GM21367 (cell line): Measurements from ENCODE around the gene UBXN10.

Experiments used
- ATAC-seq: cut with Tn5 transposase; IDR thresholded peaks from one replicate; pipeline ENCODE4 v1.9.1; 2021; ENCODE audit not compliant: unreplicated experiment

Gene UBXN10

DNA sequence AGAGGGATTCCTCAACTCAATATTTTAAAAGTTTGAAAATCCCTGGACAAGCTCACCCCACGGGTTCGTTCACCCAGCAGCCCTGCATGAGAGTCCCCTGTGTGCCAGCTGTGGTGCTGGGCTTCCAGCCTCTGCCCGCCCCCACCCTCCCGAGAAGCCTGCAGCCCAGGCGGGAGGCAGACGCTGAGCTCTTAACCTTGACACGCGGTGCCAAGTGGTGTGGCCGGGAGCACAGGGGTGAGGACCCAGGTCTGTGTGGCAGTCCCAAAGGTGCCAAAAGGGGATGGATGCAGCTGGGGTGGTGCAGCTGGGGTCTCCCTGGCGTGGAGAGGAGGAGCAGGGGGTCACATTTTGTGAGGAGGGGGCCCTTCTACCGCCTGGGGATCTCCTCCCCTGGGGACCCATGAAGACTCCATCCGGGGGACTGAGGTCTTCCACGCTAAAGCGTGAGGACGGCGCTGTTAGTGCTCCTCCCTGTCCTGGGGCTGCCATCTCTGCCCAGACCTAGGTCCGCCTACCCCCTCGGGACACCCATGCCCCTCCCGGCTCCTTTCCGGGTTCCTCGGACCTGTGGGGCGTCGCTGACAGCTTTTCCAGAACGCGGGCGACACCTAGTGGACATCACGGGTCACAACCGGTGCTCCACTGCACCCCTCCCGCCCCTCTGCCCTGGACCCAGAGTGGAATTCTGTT is 33.8 kb upstream of the UBXN10 start:
- ATAC-seq, result no peak

DNA sequence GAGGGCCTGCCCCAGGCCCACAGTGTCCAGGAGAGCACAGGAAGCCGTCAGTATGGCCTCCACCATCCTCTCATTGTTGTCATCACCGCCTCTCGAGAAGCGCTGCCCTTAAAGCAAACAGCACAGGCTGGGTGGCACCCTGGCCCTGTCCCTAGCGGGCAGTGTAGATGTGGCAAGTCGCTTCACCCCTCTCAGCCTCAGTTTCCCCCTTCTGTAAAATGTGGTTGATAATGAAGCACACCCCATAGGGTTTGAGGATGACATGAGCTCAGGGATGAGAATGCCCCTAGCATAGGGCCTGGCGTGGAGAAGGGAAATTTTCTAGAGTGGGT is 33.3 kb upstream of the UBXN10 start:
- no peak for ATAC-seq

- ATAC-seq, result no peak
These were observed 32.9 kb upstream of the UBXN10 start for GRCh38 chr1:20153000-20153418.

- no peak for ATAC-seq
These were observed 31.5 kb upstream of the UBXN10 start for GRCh38 chr1:20154301-20154831.

GRCh38 chr1:20158358-20159070 is 27.4 kb upstream of the UBXN10 start:
- no peak for ATAC-seq

DNA sequence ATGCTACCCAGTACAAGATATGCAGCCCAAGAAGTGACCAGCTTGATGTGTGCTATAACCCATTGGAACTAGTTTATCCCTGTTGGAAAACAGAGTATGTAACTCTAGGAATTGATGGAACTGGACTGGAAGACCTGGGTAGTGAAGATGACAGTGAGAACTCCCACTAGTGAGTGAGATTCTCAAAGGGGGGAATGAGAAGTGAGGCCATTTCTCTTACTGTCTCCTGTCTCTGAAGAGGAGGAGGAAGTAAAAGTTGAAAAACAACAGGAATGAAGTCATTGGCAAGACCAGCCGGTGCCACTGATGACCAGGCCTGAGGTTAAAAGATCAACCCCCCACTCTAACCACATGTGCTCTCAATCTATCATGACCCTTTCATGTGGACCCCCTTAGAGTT is 25.9 kb upstream of the UBXN10 start:
- ATAC-seq, result no peak

DNA sequence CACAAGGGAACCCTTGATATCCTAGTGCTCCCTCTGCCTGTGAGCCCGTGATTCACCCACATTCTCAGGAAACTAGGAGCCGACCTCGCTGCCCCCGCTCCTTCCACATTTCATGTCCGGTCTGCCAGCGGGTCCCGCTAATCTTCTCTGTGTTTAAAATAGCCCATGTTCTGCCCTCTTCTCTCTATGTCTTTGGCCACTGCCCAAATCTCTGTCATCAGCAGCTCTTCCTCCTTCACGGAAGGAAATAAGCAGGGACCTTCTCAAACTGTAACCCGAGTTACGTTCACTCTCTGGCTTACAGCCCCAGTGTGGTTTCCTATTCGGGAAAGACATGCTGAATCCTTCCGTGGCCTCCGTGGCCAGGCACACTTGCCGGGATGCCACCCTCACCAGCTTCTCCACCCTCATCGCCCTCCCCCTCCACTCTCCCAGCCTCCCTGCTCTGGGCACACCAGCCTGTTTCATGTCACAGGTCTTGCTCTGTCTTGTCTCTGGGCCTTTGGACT is 21.1 kb upstream of the UBXN10 start:
- ATAC-seq, result no peak

DNA sequence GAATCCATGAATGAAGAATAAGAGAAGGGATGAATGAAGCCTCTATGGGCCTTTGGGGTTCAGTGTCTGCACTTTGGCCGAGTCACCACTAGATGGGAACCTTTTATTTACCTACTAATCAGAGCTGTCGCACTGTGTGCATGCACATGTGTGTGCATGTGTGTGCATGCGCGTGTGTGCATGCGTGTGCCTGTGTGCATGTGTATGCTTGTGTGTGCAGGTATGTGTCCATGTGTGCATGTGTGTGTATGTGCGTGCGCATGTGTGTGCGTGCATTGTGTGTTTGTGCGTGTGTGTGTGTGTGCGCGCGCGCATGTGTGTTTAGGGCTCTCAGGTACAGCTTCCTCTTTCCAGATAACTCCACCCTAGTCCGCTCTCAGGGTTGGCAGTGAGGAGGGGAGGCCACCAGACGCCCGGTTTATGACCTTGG is 20.4 kb upstream of the UBXN10 start:
- ATAC-seq, result no peak

GRCh38 chr1:20166051-20166450 is 19.8 kb upstream of the UBXN10 start:
- no peak for ATAC-seq

GRCh38 chr1:20167126-20167525 is 18.8 kb upstream of the UBXN10 start:
- ATAC-seq, result no peak

- ATAC-seq, result no peak
These were observed 17.1 kb upstream of the UBXN10 start for GRCh38 chr1:20168564-20169491.

DNA sequence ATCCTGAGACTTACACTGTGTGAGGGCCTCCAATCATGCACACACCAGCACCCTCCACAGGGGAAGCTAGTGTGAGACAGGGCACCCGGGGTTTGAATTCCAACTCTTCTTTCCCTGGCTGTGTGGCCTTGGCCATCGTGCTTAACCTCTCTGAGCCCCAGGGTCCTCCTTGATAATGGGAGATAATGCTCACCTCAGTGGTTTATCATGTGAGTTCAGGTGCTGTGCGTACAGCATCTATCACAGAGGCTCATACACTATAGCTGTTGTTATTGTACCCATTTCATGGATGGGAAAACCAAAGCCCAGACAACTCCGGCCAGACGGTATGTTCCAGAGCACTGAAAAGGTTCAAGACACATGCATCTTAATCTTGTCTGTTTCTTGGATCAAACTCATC is 16.0 kb upstream of the UBXN10 start:
- no peak for ATAC-seq

- ATAC-seq, result no peak
These were observed 13.8 kb upstream of the UBXN10 start for GRCh38 chr1:20172033-20172590.

DNA sequence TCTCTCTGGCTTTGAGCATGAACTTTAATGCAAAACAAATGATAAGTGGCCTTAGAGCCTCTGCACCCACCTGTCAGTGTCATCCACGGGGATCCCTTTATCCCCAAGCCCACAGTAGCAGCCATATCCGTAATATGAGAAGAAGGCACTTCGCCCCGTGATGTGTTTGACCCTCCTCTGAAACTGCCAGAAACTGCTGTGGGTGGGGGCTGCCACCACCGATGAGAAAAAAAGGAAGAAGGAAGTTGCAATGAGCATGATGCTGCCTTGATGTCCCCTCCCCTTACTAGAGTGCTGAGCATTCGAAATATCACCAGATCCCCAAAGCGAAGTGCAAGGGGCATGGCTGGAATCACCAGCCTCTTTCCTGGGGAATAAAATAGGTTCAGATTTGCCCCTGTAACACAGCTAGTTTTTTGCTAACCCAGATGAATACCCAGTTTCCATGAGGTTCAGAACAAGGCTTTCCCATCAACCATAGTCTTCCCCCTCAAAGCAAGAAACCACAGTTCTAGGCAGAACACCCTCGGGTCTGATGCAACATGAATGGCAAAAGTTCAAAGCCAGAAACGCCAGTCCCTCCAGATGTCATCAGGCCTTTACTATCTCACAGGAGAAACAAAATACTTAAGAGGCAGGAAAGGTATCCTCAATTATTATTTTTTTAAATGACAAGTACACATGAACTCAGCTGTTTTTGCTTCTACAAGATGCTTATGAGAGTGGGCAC is 10.8 kb upstream of the UBXN10 start:
- ATAC-seq, result no peak

- ATAC-seq, result no peak
These were observed 7.1 kb upstream of the UBXN10 start for GRCh38 chr1:20178634-20179370.

GRCh38 chr1:20179371-20180128 is 6.3 kb upstream of the UBXN10 start:
- no peak for ATAC-seq

DNA sequence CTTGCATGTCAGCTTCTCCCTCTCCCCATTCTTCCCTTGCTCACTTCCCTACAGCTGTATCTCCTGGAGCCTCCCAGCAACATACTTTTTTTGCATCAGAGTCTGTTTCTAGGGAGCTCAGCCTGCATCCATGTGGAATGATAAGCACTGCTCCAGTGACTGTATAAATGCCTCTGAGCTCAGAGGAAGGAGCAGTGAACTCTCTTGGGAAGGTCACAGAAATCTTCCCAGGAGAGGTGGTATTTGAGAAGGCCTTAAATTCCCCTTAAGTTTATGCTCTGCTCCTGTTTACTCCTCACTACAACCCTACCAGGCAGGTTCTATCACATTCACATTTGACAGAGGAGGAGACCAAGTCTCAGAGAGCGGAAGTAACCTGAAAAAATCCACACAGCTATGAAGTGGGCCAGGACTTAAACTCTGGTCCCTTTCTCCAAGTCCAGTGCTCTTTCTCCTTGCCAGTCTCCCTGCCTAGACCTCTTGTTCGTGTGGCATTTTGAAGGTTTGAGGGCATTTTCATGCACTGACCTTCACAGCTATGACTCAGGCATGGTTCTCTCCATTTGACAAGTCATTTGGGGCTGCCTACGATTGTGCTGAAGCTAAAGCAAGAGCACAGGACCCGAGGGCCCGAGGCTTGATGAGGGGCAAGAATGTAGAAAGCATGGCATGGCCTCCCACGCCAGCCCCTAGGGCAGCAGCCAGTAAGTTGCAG is 5.6 kb upstream of the UBXN10 start:
- ATAC-seq, result no peak

GRCh38 chr1:20180844-20181207 is 5.1 kb upstream of the UBXN10 start:
- ATAC-seq, result no peak
